NCI-H748 (cell line): ENCODE data around the gene NELL2.

Experiments used
- DNase-seq: peaks from one replicate; lab custom pipeline; 2025; ENCODE audit not compliant: unreplicated experiment; lab: John Stamatoyannopoulos, UW

NELL2 gene

DNA sequence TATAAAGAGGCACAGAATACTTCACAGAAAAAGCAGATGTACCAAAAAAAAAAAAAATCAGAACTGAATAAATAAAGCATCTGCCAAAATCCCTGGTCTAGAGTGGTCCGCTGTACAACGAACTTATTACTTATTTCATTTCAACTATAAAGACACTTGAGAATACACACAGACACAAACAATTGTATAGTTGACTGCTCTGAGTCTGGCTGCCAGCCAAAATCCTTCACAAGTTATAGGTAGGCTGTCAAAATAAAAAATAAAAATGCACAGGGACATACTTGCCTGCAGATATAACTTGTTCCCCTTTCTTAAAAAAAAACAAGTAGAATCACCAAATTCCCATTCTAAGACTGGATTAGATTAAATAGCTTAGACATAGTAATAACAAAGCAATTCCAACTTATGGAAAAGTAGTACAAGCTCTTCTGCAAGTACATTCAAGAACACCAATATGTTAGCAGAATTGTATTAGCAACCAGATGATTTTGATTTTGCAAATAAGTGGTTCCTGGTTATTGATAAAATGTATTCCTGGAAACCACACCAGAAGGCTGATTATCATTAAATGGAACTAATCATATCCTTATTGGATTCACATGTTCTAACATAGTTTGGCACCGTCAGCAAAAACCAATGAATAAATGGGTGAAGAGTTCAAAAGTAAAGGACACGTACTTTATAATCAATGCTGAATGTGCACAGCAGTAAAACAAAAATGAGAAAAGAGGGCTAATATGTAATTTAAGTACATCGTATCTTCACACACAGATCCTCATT is 248.5 kb downstream of the NELL2 start:
- DNase-seq: no peak

DNA sequence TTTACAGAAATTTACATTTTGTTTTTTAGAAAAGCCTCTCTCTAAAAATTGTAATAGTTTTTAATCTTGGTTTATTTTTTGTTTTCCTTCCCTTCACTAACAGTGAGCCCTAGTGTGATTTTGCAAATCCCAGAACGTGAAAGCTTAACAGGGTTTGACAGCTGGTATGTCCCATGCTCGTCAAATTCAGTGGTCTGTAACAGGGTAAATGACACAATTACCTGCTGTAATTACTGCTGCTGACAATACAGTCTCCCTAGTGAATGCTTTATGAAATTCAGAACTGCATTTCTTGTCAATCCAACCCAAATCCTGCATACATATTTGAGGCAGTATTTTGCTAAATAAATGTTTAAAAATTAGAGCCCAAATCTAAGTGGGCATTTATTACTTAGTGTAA is 249.2 kb downstream of the NELL2 start:
- no peak for DNase-seq

DNA sequence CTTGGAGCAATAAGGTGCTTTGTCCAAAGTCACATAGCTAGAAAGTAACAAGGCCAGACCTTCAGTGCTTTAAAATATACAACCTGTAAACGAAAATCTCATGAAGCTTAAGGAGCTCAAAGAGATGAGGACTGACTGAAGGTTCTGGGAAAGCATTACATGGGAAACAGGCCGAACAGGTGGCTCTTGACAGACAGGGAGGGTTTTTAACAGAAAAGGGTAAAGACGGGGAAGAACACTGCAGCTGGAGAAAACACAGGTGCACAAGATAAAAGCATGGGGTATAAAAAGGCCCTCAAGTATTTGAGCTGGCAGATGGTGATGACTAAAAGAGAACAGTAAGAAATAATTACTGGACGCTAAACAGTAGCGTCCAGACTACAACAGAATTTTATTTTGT is 257.2 kb downstream of the NELL2 start:
- no peak for DNase-seq

DNA sequence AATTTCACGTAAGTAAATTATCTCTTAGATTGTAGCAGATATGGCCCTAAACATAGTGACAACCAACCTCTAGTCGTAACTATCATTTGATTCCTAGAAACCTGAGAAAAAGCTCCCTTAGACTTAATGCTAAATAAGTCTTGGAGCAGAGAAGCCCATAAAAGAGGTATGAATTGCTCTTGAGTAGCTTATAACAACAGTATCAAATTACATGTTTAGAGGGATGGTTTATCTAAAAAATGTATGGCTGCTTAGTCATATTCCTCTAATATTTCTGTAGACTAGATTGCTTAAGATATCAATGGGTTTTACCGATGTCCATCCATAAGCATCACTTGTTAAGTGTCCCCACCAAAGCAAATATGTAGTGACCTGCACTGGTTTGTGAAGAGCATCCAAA is 259.7 kb downstream of the NELL2 start:
- DNase-seq: no peak

DNA sequence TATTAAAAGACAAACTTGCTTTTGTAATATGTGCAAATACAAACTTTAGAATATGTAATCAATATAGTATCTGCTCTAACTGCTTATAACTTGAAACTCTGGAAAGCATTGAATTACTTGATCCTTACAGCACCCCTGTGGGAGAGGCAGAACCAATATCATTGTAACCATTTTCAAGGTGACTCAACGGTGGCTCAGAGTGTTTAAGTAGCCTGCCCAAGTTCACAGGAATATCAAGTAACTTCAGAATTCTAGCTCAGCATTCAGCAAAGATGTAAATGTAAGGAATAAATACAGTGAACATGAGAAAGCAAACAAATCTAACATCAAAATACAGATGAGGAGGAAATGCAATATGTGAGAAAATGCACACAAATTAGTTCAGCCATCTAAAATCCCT is 264.6 kb downstream of the NELL2 start:
- no peak for DNase-seq

DNA sequence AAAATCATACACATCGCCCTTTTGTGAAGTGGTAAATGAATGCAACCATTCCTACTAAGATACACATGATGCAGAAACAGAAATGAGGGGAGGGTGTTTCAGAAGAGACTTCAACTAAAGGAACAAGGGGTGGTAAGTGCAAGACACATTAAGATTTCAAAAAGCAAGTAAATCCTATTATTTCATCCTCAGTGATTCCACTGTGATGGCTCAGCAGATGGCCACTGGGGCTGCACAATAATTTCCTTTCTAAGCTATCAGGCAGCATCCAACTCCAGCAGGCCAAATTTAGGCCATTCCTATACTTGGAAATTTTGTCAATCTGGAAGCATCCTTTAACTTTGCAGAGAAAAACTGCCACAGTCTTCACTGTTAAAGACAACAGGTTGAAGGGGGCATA is 272.4 kb downstream of the NELL2 start:
- DNase-seq: no peak

DNA sequence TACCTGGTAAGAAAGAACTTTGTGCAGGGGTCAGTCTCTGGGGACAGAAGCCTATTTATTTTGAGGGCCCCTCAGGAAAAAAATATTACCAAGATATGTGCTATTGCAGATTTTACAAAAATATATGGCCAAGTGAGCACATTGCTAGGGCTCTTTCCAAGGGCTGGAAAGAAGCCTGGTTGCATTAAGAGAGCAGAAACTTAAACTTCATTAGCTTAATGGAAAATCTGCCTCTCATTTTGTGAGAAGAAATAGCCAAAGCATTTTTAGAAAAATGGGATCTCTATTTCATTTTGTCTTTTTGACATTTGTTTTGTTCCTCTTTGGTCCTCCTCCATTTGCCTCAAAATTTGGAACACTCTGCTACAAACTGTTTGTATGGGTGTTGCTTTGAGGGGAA is 283.5 kb downstream of the NELL2 start:
- DNase-seq: no peak

DNA sequence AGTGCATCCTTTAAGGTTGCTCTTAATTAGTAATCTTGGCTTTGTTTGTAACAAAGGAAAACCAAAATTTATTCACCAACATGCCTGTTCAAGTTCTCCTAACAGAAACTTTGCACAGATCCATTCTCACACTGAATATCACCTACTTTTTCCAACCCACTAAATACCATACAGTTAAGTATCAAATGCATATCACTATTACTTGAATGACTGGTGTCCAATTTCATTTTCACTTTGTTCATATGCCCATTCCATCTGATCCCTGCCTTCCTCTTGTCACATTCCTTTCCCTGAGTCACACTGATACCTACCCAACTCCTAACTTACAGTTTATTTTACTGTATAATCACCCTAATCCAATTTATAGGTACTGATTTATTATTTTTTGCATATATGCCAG is 286.4 kb downstream of the NELL2 start:
- no peak for DNase-seq

DNA sequence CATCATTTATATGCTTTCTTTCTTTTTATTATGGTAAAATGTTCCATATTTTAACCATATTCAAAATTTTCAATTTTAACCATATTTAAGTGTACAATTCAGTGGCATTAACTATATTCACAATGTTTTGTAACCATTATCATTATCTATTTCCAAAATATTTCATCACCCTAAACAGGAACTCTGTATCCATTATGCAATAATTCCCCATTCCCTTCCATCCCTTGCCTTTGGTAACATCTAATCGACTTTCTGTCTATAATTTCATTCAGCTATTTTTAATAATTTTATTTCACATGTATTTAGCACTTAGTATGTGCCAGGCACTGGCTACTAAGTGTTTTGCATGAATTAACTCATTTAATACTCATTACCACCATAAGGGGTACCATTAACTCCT is 287.5 kb downstream of the NELL2 start:
- no peak for DNase-seq

DNA sequence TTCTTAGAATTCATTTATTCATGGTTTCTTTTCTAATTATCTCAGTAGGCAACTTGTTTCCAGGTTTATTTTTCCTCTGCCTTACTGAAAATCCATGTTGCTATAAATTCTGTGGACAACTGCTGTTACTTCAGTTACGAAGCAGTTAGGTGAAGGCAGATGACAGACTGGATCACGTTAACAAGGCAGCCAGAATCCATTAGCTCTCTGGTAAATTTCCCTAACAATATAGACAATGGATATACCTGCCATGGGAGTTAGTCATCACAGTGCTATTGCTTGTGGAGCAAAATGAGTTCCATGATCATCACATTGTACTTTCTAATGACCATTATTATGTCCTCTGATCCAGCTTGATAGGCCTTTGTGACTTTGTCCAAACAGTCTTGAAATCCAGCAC is 291.5 kb downstream of the NELL2 start:
- DNase-seq: no peak

DNA sequence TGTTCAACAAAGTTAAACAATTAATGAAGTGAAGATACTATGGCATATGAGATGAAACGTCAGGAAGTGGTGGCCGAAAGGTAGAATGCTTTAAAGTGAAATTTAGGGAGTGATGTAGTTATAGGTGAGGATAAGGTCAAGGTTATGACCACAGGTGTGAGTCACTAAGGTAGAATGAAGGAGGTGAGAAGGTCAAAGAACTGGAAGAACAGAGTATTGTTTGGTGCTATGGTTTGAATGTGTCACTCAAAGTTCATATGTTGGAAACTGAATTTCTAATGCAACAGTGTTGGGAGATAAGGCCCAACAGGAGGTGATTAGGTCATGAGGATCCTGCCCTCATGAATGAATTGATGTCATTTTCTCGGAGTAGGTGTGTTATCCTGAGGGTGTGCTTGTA is 293.6 kb downstream of the NELL2 start:
- no peak for DNase-seq

DNA sequence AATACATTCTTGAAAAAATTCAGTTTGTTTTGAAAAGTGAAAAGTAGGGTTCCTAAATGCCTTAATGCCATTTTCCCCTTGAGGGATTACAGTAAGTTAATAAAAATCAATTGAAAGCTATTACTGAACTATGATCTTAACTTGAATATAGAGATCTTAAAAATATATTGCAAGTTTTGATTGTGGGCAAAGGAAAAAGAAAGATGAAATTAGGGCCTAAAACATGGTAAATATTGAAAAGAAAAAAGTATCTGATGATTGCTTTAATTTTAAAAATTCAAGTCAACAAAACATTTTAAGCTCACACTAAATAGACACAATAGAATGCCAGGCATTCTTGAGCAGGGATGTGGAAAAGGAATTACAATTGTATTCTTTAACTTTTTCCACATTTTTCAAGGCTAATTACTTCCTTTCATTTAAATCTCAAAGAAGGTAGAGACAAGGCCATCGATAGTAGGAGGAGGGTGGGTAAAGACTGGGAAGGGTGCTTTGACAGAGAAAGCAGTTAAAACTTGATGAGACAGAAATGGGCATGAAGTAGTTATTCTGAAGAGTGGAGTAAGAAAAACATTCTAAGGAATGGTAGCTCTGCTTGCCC is 294.4 kb downstream of the NELL2 start:
- DNase-seq: no peak

DNA sequence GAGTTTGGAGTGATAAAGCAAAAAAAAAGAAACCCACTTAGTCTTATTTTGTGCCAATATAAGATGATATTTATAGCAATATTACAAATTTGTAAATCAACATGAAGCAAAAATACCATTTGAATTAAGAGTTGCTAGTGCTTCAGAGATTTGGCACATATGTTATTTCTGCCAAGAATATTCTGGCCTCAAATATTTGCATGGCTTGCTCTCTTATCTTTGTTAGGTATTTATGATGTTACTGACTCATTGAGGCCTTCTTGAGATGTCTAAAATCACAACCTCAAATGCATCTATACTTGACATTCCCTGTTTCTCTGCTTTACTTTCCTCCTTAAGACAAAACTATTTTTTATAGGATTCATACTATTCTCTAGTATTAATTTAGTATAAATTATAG is 301.5 kb downstream of the NELL2 start:
- DNase-seq: no peak

DNA sequence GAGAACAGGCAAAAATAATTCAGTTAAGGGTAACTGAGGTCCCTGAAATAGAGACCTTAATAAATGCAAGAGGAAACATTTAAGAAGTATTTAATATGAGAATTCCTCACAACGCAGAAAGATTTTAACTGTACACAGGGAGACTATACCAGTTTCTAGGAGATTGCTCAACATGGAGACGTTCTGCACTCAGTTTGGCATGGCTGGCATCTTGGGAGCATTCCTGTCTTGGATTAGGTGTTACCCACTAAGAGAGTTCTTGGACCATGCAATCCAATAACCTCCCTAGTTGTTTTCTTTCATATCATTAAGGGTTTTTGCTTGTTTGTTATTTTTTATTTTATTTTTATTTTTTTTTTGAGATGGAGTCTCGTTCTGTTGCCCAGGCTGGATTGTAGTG is 302.4 kb downstream of the NELL2 start:
- no peak for DNase-seq

DNA sequence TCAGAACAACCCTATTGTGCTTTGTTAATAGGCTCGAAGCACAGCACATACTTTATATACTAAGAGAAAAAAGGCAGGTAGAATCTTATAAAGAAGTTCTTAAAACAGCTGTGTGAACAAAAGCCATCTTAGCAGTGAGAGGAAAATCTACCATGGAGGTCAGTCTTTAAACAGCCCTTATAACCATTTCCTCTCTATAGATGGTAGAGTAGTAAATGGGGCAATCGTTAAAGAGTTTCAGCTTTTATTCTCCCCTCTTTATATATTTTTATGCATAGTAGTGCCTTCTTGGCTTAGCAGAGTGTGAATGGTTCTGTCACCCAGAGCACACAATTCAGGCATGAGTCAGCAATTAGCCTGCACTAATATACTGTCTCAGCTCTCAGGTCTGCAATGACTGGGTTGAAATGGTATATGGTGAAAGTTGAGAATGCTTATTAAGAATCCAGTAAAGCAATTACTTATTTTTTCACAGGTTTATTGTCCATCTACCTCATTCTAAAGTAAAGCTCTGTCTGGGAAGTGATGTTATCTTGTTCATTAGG is 305.0 kb downstream of the NELL2 start:
- DNase-seq: no peak

DNA sequence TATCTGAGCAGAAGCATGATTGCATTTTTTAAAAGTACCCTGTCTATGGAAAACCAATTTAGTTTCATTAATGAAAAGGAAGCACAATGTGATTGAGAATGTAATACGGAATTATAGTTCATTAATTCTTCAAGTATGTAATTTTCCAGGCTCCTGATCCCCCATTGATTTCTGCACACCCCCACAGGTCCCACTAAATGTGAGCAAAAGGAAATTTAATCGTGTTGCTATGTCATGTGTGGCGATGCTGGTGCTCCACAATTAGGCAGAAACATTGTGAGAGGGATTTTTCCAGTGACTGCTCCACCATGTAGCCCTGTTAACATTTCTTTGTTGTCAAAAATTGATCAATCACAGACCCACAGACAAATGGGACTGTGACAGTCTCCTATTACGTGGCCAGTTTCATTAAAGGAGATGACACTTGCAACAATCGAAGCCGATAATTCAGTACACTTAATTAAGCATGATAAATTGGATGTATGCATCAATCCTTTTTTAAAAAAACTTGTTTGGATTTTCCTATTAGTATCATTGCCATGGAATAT is 306.0 kb downstream of the NELL2 start:
- no peak for DNase-seq

DNA sequence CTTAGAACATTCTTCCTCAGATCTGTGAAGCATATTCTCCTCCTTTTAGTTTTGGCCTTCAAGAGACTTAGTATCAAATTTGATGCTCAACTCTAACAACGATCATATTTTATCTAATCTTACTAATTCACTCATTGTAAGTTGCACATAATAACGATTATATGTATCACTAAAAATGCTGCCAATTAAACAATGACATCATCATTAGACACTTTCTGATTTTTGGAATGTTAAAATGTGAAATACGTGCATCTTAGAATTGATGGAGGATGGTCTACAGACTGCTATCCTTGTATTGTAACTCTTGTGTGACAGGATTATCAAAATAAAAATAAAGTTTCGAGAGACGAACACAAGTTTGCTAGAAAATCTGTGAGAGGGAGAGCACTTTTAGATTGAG is 311.0 kb downstream of the NELL2 start:
- no peak for DNase-seq

DNA sequence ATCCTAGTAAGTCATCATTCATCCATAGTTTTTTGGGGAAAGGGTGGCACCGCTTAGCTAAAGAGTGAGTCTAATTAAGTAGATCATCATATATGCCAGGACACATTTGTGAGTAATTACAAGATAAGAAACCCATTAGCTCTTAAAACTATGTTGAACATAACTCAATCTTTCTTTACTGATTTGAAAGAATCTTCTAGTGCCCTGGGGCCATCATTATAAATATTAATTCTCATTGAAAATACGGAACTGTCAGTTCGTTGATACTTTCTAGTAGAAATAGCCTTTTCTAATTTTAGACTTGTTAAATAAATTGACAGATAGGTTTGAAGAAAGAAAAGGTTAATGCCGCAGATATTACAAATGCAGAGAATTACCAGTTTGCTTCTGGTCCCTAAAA is 312.6 kb downstream of the NELL2 start:
- no peak for DNase-seq

DNA sequence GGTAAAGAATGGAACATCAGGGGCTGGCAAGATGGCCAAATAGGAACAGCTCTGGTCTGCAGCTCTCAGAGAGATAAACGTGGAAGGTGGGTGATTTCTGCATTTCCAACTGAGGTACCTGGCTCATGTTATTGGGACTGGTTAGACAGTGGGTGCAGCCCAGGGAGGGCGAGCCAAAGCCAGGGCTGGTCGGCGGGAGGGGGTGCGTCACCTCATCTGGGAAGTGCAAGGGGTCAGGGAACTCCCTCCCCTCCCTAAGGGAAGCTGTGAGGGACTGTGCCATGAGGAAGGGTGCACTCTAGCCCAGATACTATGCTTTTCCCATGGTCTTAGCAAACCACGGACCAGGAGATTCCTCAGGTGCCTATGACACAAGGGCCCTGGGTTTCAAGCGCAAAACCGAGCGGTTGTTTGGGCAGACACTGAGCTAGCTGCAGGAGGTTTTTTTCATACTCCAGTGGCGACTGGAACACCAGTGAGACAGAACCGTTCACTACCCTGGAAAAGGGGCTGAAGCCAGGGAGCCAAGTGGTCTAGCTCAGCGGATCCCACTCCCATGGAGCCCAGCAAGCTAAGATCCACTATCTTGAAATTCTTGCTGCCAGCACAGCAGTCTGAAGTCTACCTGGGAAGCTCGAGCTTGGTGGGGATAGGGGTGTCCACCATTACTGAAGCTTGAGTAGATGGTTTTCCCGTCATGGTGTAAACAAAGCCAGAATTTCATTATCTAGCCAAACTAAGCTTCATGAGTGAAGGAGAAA is 317.6 kb downstream of the NELL2 start:
- no peak for DNase-seq

DNA sequence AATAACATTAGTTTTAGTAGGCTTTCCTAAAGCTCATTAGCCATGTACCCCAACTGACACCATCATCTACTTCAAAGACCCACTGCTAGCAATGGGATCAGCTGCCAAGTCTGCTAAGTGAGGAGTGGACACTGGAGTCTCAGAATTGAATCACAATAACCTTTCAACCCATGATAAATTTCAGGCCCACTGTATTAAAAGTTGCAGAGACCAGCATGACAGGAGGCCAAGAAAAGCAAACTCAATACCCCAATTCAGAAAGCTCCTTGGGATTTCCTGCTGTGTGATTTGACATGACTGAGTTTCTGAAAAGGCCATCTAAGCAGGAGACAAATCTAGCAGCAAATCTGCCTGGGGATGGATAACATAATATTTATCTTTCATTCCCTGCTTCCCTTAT is 320.7 kb downstream of the NELL2 start:
- no peak for DNase-seq

DNA sequence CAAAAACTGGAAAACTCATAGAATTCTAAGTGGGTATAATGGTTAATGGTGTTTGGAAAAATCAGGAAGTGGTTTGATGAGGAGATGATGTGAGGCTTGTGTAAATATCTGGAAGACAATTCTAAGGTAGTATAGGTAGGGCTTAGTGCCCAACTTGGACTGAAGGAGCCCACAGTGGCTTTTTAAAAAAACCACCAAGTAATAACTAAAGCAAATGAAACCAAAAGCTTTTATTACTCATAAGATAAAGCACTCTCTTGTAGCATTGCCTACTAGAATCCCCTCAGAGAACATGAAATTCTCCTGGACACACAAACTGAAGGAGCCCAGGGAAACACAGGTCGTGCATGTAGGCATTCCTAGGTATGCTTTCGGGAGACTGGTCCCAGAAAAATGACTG is 324.5 kb downstream of the NELL2 start:
- DNase-seq: no peak

DNA sequence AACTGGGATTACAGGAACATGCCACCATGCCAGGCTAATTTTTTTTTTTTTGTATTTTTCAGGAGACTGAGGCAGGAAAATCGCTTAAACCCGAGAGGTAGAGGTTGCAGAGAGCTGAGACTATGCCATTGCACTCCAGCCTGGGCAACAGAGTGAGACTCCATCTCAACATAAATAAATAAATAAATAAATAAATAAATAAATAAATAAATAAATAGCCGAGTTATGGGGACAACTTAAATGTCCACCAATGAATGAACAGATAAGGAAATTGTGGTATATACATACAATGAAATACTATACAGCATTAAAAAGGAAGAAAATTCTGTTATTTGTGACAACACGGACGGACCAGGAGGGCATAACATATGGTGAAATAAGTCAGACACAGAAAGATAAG is 325.7 kb downstream of the NELL2 start:
- DNase-seq: no peak
